ENCODE results near the gene LIME1. TPM values are rescaled to one million over a fixed set of nuclear protein-coding genes. Genes with fewer than 3 reads are reported as not detected.

Gene LIME1
- total RNA-seq, 1 donor from 2014 or later = 0.53 TPM

- FAIRE-seq (no peak), DNase-seq (ENCODE audit: low read depth) (no peak)
- H3K36me3 ChIP-seq (ENCODE audit: control insufficient read depth, insufficient read depth, low read length) = peaks cover 5% of the 10 kb centered on the region
- no peaks in the 10 kb centered on the region for H3K27me3 ChIP-seq (ENCODE audit: control insufficient read depth, insufficient read depth, low read length)
- H3K4me3 ChIP-seq (ENCODE audit: low read depth, low read length) = peak overlapping the region; percentile 39
- TF ChIP-seq CTCF (IDR thresholded peaks at IDR 0.05; ENCODE audit: insufficient read depth, low read length, severe bottlenecking) = no peak
These were observed 39.1 kb upstream of the LIME1 start for GRCh38 chr20:63697357-63697867.

GRCh38 chr20:63697868-63698545, 38.5 kb upstream of the LIME1 start:
- DNase-seq (ENCODE audit: low read depth) (no peak), FAIRE-seq (no peak)
- no peak for TF ChIP-seq CTCF (IDR thresholded peaks at IDR 0.05; ENCODE audit: insufficient read depth, low read length, severe bottlenecking)

GRCh38 chr20:63698739-63699465, 37.6 kb upstream of the LIME1 start:
- peak; percentile 88 for DNase-seq (ENCODE audit: low read depth)
- TF ChIP-seq CTCF (IDR thresholded peaks at IDR 0.05; ENCODE audit: insufficient read depth, low read length, severe bottlenecking) = no peak
- Histone ChIP-seq H3K36me3 (ENCODE audit: control insufficient read depth, insufficient read depth, low read length) (peaks cover 4% of the 10 kb centered on the region), H3K4me3 (ENCODE audit: low read depth, low read length) (no peak overlapping the region), H3K27me3 (ENCODE audit: control insufficient read depth, insufficient read depth, low read length) (no peaks in the 10 kb centered on the region)
- no peak for FAIRE-seq

More at GRCh38 chr20:63697868-63698545, 38.5 kb upstream of the LIME1 start:
- H3K36me3 ChIP-seq (ENCODE audit: control insufficient read depth, insufficient read depth, low read length) = peaks cover 5% of the 10 kb centered on the region
- no peak overlapping the region for H3K4me3 ChIP-seq (ENCODE audit: low read depth, low read length)
- no peaks in the 10 kb centered on the region for H3K27me3 ChIP-seq (ENCODE audit: control insufficient read depth, insufficient read depth, low read length)

- no peak for TF ChIP-seq CTCF (IDR thresholded peaks at IDR 0.05; ENCODE audit: insufficient read depth, low read length, severe bottlenecking)
- no peaks in the 10 kb centered on the region for H3K27me3 ChIP-seq (ENCODE audit: control insufficient read depth, insufficient read depth, low read length)
- FAIRE-seq = no peak
- peaks cover 6% of the 10 kb centered on the region for H3K36me3 ChIP-seq (ENCODE audit: control insufficient read depth, insufficient read depth, low read length)
- no peak overlapping the region for H3K4me3 ChIP-seq (ENCODE audit: low read depth, low read length)
- DNase-seq (ENCODE audit: low read depth) = no peak
These were observed 36.8 kb upstream of the LIME1 start for GRCh38 chr20:63699466-63700198.

GRCh38 chr20:63700199-63701050, 36.0 kb upstream of the LIME1 start:
- TF ChIP-seq CTCF (IDR thresholded peaks at IDR 0.05; ENCODE audit: insufficient read depth, low read length, severe bottlenecking) = no peak
- H3K4me3 ChIP-seq (ENCODE audit: low read depth, low read length) = no peak overlapping the region
- DNase-seq (ENCODE audit: low read depth) = no peak
- no peak for FAIRE-seq
- peaks cover 11% of the 10 kb centered on the region for H3K36me3 ChIP-seq (ENCODE audit: control insufficient read depth, insufficient read depth, low read length)
- H3K27me3 ChIP-seq (ENCODE audit: control insufficient read depth, insufficient read depth, low read length) = no peaks in the 10 kb centered on the region
